HL-60 (cell line): ENCODE results near the gene PDGFA.

Experiments
- DNase-seq, 2 experiments: peaks; one replicate each; pipeline ENCODE4 v3.0.0-alpha.2; 2010 to 2020; ENCODE audit warnings: low read depth in 1 of 2, low spot score in 1 of 2
- H3K27ac ChIP-seq: fragments of 250-450 bp; sonication (Bioruptor Pico); replicated peaks from 2 replicates; pipeline ENCODE4 v1.5.1; 2020; ENCODE audit warnings: mild to moderate bottlenecking, moderate library complexity
- H3K27me3 ChIP-seq: fragments of 250-450 bp; sonication (Bioruptor Pico); 2 replicates; pipeline ENCODE4 v1.5.1; 2021; ENCODE audit warnings: mild to moderate bottlenecking, moderate library complexity; ENCODE audit not compliant: insufficient read depth, poor library complexity, severe bottlenecking
- H3K4me3 ChIP-seq: replicated peaks from 2 replicates; pipeline ENCODE4 v1.5.1; 2011; ENCODE audit warnings: mild to moderate bottlenecking, control low read depth, low read length; ENCODE audit not compliant: insufficient read depth
- GABPA ChIP-seq: IDR thresholded peaks from 2 replicates; pipeline ENCODE4 v1.6.1; 2012; ENCODE audit warnings: low read depth
- POLR2AphosphoS5 ChIP-seq: IDR thresholded peaks from 2 replicates; pipeline ENCODE4 v1.6.1; 2012; ENCODE audit warnings: low read depth
- REST ChIP-seq: IDR thresholded peaks from 2 replicates; pipeline ENCODE4 v1.6.1; 2012; ENCODE audit warnings: low read depth; ENCODE audit not compliant: insufficient replicate concordance
- SPI1 ChIP-seq: IDR thresholded peaks from 2 replicates; pipeline ENCODE4 v1.6.1; 2012; ENCODE audit warnings: low read depth, mild to moderate bottlenecking, borderline replicate concordance
- TF ChIP-seq, protein P1 (sequence below): IDR thresholded peaks from one replicate; pipeline ENCODE4 v1.5.1; 2011; ENCODE audit warnings: low read length, control low read depth, inconsistent platforms; ENCODE audit not compliant: insufficient read depth

Gene PDGFA

DNA sequence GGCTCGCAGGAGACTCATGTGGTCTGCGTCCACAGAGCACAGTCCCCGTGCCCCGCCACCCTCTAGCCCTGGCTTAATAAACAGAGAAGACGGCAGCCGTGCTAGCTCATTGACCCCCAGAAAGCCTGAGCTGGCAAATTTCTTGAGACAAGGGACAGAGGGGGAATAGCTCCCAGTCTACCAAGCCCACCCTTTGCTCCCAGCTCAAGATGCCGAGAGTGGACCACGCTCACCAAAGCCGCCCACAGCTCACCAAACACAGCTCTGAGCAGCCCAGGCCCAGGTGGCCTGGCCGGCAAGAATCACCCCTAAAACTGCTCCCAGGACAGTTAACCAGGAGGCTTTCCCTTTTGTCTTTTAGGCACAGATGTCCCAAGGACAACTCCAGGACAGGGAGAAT, 5.4 kb downstream of the PDGFA start:
- no peak for DNase-seq
- no peak overlapping the region for H3K27ac ChIP-seq
- TF ChIP-seq POLR2AphosphoS5 (no peak), REST (no peak), SPI1 (no peak), GABPA (no peak)
- TF ChIP-seq, protein P1, sequence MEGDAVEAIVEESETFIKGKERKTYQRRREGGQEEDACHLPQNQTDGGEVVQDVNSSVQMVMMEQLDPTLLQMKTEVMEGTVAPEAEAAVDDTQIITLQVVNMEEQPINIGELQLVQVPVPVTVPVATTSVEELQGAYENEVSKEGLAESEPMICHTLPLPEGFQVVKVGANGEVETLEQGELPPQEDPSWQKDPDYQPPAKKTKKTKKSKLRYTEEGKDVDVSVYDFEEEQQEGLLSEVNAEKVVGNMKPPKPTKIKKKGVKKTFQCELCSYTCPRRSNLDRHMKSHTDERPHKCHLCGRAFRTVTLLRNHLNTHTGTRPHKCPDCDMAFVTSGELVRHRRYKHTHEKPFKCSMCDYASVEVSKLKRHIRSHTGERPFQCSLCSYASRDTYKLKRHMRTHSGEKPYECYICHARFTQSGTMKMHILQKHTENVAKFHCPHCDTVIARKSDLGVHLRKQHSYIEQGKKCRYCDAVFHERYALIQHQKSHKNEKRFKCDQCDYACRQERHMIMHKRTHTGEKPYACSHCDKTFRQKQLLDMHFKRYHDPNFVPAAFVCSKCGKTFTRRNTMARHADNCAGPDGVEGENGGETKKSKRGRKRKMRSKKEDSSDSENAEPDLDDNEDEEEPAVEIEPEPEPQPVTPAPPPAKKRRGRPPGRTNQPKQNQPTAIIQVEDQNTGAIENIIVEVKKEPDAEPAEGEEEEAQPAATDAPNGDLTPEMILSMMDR = no peak
- no peak overlapping the region for H3K4me3 ChIP-seq
- peaks cover 52% of the 10 kb centered on the region for H3K27me3 ChIP-seq

GRCh38 chr7:513521-514166, 6.0 kb downstream of the PDGFA start:
- no peak overlapping the region for H3K27ac ChIP-seq
- no peak overlapping the region for H3K4me3 ChIP-seq
- H3K27me3 ChIP-seq = peaks cover 46% of the 10 kb centered on the region
- no peak for DNase-seq
- TF ChIP-seq SPI1 (no peak), REST (no peak), GABPA (no peak), POLR2AphosphoS5 (no peak)
- TF ChIP-seq, protein P1 = no peak

- TF ChIP-seq REST (no peak), GABPA (no peak), POLR2AphosphoS5 (no peak), SPI1 (no peak)
- TF ChIP-seq, protein P1 = no peak
- no peak for DNase-seq
- Histone ChIP-seq H3K27me3 (peaks cover 39% of the 10 kb centered on the region), H3K4me3 (no peak overlapping the region), H3K27ac (no peak overlapping the region)
Measured at GRCh38 chr7:512541-513311, 6.9 kb downstream of the PDGFA start.
